HG02870 (cell line): ENCODE measurements around the gene MAP6.

Experiments used
- ATAC-seq: cut with Tn5 transposase; IDR thresholded peaks from one replicate; pipeline ENCODE4 v1.9.1; 2021; ENCODE audit warnings: mild to moderate bottlenecking, moderate library complexity; ENCODE audit not compliant: unreplicated experiment

Gene MAP6

DNA sequence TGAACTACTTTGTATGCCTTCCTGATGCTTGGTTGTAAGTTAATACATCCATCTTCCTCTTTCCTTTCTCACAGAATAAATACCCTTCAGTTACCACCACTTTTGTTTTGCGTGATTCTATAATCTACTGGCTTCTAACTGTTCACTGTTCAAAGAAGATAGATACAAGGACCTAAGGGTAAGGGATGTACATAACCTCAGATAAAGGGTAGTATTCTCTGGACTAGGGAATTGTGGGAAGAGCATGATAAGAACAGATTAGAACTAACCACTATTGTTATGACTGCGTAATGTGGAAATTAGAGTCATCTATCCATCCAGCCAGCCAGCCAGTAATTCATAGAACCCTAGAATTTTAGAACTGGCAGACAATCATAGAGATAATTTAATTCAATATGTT, 36.4 kb downstream of the MAP6 start:
- ATAC-seq, result no peak

GRCh38 chr11:75631086-75631730, 37.6 kb downstream of the MAP6 start:
- no peak for ATAC-seq

DNA sequence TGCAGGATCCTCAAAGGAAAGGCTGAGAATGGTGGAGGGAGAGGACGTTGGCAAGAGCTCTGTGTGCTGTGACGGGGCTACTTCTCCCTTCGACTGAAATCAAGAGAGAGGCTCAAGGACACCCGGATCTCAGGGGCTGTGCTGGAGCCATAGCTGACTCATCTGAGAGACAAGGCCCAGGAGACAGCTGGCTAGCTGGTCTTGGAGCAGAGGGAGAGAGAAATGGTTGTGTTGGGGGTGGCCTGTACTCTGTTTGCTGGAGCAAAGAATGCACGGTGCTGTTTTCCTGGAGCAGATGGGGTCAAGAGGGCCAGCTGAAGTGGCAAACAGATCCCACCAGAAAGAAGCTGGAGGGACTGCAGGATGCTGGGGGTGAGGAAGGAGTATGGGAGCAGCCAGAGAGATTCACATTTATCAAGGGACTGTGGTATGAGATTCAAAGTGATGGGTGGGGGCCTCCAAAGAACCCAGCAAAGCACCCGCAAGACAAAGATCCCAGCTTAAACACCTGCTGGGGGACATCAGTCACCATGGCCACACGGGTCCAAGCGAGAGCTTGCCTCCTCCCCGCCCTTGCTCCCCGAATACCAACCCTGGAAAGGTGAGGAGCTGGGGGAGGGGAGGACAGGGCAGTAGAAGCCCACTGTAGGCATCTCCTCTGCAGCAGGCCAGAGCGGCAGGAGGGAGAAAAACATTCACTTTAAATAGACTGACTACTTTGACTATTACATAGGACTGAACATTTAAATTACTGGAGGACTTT, 40.8 kb downstream of the MAP6 start:
- ATAC-seq, result no peak

GRCh38 chr11:75626889-75627529, 41.8 kb downstream of the MAP6 start:
- no peak for ATAC-seq

DNA sequence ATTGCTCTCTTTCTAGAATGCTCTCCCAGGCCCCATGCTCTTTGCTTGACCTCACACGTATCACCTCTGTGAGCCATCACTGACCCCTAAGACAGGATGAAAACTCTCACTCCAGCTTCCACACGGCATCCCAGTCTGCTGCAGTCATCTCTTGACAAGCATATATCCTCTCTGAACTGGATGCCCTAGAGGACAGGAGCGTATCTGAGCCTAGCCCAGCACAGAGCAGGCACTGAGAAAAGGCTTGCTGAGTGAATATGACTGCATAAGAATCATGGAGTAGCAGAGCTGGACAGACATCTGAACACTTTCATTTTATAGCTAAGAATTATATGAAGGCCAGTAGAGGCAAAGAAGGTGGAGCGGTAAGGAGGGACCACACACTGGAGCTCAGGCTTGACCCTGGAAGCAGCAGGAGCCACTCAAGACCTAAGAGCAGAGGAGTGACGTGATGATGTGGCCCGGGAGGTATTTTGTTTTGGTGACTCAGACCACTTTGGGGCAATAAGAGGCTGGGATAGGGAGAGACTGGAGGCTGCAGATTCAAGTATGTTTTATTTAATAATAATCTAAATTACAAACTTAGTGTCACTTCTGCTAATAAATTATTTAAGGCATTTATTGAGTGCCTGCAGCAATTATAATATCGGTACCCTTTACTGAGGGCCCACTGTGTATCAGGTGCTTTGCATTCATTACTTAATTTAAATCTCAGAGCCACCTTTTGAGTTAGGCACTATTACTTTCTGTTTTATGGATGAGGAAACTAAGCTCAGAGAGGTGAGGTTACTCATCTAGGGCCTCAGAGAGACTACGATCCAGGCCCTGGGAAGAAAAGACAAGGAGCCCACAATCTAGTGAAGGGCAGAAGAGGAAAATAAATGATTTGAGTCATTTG, 42.6 kb downstream of the MAP6 start:
- no peak for ATAC-seq

DNA sequence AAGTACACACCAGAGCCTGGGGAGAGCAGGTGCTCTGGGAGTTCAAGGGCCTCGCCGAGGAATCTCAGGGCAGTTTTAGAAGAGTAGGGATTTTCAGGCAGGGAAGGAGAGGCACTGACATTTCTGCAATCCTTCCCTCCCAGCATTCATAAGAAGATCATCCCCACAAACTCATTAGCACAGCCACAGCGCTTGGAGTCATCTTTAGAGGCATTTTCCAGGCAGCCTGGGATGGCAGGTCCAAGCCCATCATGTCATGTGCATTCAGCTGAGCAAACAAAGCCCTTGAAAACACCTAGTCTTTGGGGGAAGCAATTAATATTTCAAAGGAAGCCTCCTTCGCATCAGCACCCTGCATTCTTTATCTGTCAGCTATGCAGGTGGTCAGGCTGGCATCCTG, 43.8 kb downstream of the MAP6 start:
- no peak for ATAC-seq

DNA sequence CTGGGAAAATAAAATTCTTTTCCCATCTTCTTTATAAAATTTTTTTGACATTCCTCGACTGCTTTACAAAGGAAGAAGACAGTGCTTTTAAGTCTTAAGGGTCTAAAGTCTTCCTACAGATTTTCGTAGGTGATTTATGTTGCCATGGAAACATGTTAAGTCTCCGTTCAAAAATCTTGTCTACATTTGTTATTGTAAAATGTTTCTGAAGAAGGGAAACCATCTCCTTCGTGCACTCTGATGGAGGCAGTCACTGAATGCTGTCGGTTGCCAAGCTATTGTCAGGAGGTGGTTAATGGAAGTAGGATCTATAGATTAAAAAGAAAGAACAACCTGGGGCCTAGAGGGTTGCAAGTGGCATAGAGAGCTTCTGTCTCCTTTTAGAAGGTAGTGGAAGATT, 52.6 kb downstream of the MAP6 start:
- no peak for ATAC-seq

GRCh38 chr11:75615751-75616150, 53.1 kb downstream of the MAP6 start:
- ATAC-seq, result no peak

DNA sequence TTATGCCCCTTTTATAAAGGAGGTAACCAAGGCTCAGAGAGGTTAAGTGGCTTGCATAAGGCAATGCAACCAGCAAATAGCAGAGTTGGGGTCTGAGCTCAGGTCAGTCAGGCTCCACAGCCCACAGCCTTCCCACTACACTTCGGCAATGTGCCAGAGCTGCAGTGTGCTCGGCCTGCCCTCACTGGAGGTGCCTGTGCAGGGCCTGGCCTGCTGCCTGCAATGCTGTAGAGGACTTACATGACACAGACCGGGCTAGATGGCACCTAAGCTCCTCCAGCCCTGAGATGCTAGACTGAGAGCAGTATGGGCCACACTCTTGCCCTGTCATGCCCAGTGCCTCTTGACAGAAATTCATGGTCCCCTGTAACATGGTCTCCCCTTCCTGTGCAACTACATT, 57.0 kb downstream of the MAP6 start:
- no peak for ATAC-seq

DNA sequence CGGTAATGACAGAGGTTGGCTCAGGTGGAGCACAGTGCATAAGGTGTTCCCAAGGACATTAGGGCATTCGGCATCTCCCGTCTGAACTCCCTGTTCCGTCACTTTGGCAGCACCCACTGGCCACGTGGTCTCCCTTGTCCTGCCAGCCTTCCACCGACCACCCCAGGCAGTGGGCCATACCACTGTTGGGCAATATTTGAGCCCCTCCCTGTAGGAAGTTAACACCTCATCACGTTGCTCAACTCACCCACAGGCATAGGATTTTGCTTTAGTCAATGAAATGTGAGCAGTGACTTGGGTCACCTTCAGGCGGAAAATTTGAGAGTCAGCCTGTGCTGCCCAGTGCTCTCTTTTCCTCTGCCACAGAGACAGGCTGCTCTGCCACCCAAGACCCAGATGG, 62.7 kb downstream of the MAP6 start:
- no peak for ATAC-seq

DNA sequence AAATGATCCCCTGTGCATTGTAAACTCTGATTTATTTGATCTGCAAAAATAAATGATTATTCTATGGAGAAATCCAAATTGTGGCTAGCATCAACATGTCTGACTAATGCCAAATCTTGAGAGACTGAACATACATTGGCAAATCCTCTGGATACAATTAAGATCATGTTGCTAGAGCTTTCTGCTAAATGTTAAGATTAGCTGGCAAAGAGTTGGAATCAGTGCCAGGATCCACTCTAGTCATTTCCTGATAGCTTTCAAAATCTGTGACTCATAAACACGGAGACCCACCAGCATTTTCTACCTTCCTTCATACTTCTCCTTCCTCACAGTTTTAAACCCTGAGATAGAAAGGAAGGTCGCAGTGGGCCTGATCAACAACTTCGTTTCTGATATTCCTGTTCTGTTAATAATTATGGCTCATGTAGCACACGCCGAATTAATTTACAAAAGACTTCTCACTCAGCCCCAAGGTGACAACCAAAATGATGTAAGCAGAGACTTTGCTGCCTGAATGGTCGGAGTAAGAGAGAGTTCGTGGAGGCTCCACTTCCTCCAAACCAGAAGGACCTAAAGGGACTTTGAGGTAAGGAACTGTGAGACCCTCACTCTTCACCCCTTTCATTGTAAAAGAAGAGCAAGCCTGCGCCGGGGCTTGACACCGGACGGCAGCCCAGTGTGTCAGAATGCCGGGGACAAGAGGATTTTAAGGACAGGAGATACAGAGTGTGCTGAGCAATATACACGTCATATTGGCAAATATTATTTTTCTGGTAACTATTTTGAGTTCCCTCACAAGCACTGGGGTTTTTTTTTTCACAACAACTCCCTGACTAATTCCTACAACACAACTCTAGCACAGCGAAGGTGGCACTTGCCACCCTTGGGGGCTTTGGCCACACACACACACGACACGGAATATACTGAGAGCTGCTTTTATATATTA, 64.8 kb downstream of the MAP6 start:
- ATAC-seq, result no peak

GRCh38 chr11:75602951-75603350, 65.9 kb downstream of the MAP6 start:
- ATAC-seq, result no peak

DNA sequence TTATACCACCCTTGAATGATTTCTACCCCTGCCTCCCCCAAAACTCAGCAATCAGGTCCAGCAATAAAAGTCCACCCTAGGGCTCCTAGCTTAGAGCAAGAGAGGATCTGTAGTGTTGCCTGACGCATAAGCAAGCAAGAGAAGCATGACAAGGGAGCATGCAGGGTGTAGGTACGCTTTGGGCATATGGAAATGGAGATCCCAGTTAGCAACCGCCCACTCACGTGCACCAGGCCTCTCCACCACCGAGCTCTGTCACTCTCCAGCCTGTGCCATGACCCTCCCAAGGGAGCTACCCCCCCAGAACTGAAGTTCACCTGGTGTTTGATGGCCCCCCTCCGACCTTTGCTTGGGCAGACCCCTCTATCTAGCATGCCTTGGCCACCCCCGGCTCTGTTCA, 67.3 kb downstream of the MAP6 start:
- no peak for ATAC-seq

DNA sequence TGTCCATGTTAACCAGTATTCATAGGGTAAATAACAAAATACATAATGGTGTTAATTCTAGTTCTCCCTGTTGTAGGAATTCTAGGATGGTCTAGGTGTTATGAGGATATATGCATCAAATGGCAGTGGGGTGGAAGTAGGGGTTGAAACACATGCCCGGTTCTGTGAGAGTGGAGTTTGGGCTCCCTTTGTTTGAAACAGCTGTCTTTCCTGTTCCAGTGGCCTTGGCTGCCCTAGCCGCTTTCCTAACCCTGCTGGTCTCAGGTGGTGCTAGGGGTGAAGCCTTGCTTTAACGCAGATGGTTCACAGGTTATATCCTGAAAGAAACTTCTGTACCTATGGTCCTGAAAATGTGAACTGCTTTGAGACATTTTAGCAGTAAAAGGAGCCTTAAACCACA, 68.5 kb downstream of the MAP6 start:
- no peak for ATAC-seq

DNA sequence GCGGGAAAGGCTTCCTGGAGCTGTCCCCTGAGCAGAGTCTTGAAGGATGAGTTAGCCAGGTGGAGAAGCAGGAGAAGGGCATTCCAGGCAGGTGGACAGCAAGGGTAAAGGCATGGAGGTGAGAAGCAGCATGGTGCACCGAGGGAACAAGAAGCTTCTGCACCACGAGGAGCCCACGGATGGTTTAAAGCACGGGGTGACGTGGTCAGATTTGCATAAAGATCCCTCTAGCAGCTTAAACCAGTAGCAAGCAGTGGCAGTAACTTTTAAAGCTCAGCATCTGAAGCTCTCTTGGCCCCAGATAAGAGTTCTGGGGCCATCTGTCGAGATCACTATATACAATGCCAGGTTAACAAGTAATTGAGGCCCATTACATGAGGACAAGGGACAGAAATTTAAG, 69.9 kb downstream of the MAP6 start:
- no peak for ATAC-seq

- no peak for ATAC-seq
Measured at GRCh38 chr11:75598264-75598663, 70.6 kb downstream of the MAP6 start.

- ATAC-seq, result no peak
Measured at GRCh38 chr11:75597636-75598035, 71.2 kb downstream of the MAP6 start.

GRCh38 chr11:75596914-75597313, 71.9 kb downstream of the MAP6 start:
- ATAC-seq, result no peak

DNA sequence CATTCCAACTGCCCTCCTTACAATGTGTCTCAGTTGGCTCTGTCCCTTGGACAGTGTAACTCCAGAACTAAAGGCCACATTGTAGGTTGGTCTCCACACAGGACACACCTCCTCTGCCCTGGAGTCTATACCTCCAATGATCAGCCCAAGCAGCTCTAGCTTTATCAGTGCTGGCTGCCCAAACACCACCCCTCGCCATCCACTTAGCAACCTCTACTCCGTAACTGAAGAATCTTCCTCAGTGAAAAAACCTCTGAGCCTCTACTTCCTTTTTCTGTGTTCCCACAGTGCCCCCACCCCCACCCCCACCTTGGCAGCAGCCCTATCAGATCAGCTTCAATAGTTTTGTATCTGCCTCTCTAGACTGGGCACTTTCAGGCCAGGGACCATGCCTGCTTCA, 73.4 kb downstream of the MAP6 start:
- no peak for ATAC-seq

GRCh38 chr11:75594211-75594610, 74.6 kb downstream of the MAP6 start:
- ATAC-seq, result no peak
